H1 (cell line): Measurements from ENCODE around the gene PDZD8. TPM values are rescaled to one million over a fixed set of nuclear protein-coding genes. Genes with fewer than 3 reads are reported as not detected.

Experiments
- CTCF ChIA-PET: fragments of 300-600 bp; sonication (Branson Sonifier 250); formaldehyde crosslinking; loops from one replicate; lab custom pipeline; 2021; ENCODE audit not compliant: partially characterized antibody; lab: Charles Lee
- POLR2A ChIA-PET: fragments of 300-600 bp; sonication (Branson Sonifier 250); formaldehyde crosslinking; loops from one replicate; lab custom pipeline; 2021; ENCODE audit warnings: inconsistent platforms; ENCODE audit not compliant: partially characterized antibody; lab: Charles Lee
- DNase-seq, 2 experiments: peaks; one replicate each; pipeline versions ENCODE4 v3.0.0 to v3.0.0-alpha.2; 2010 to 2022; ENCODE audit warnings: low spot score in 2 of 2, low read depth in 1 of 2, mixed read lengths in 1 of 2
- FAIRE-seq: peaks from 2 replicates; lab custom pipeline; 2011; peaks lifted over from hg19 to GRCh38; lab: Jason Lieb, UNC
- H2AFZ ChIP-seq: 2 replicates; pipeline ENCODE4 v1.8.1; 2012; ENCODE audit warnings: low read length, inconsistent platforms
- H2AK5ac ChIP-seq: 2 replicates; pipeline ENCODE4 v1.6.1; 2013; ENCODE audit warnings: low read depth, low read length
- H2BK120ac ChIP-seq: replicated peaks from 2 replicates; pipeline ENCODE3; 2013; ENCODE audit warnings: low read depth, low read length, inconsistent platforms
- H2BK12ac ChIP-seq: 2 replicates; pipeline ENCODE4 v1.6.1; 2013; ENCODE audit warnings: low read depth, low read length
- H2BK15ac ChIP-seq: 2 replicates; pipeline ENCODE4 v1.6.1; 2013; ENCODE audit warnings: low read length
- H2BK20ac ChIP-seq: 2 replicates; pipeline ENCODE4 v1.6.1; 2013; ENCODE audit warnings: low read length
- H2BK5ac ChIP-seq: 2 replicates; pipeline ENCODE4 v1.6.1; 2013; ENCODE audit warnings: low read depth, low read length
- H3K14ac ChIP-seq: 2 replicates; pipeline ENCODE4 v1.6.1; 2013; ENCODE audit warnings: inconsistent platforms; ENCODE audit not compliant: insufficient read length
- H3K18ac ChIP-seq: 2 replicates; pipeline ENCODE4 v1.6.1; 2013; ENCODE audit warnings: low read length; ENCODE audit errors: extremely low read depth
- H3K23ac ChIP-seq: 2 replicates; pipeline ENCODE4 v1.6.1; 2013; ENCODE audit warnings: inconsistent platforms; ENCODE audit not compliant: insufficient read length
- H3K23me2 ChIP-seq: 2 replicates; pipeline ENCODE4 v1.6.1; 2013; ENCODE audit warnings: low read depth, low read length
- H3K27ac ChIP-seq: 2 replicates; pipeline ENCODE4 v1.6.1; 2011; ENCODE audit warnings: low read depth, low read length, inconsistent platforms
- H3K27me3 ChIP-seq, 4 experiments: replicated peaks in 1 of 4; 1 replicate in 1 of 4; 2 replicates in 3 of 4; pipeline versions ENCODE4 v1.6.1 to v1.8.1; 2011 to 2013; ENCODE audit warnings: low read length in 3 of 4, mild to moderate bottlenecking in 3 of 4, inconsistent platforms in 2 of 4, mixed read lengths in 2 of 4, moderate library complexity in 1 of 4; ENCODE audit not compliant: control insufficient read depth in 3 of 4, insufficient read depth in 3 of 4; ENCODE audit errors: extremely low read depth in 1 of 4
- H3K36me3 ChIP-seq, 4 experiments: 2 replicates each; pipeline versions ENCODE4 v1.6.1 to v1.8.1; 2011 to 2013; ENCODE audit warnings: mild to moderate bottlenecking in 4 of 4, low read length in 3 of 4, moderate library complexity in 2 of 4, control low read depth in 1 of 4, inconsistent platforms in 1 of 4; ENCODE audit not compliant: insufficient read depth in 4 of 4, control insufficient read depth in 2 of 4
- H3K4ac ChIP-seq: replicated peaks from 2 replicates; pipeline ENCODE3; 2013; ENCODE audit warnings: low read length, low read depth, mixed read lengths, inconsistent platforms; ENCODE audit not compliant: insufficient read length
- H3K4me1 ChIP-seq, 4 experiments: replicated peaks in 1 of 4; 1 replicate in 1 of 4; 2 replicates in 3 of 4; pipeline versions ENCODE4 v1.6.1 to v1.8.1; 2011 to 2013; ENCODE audit warnings: low read length in 3 of 4, inconsistent platforms in 2 of 4, mixed read lengths in 1 of 4; ENCODE audit not compliant: insufficient read depth in 4 of 4, control insufficient read depth in 3 of 4
- H3K4me2 ChIP-seq, 2 experiments: 2 replicates each; pipeline versions ENCODE4 v1.6.1 to v1.8.1; 2011 to 2013; ENCODE audit warnings: low read depth in 2 of 2, low read length in 2 of 2, control low read depth in 1 of 2, inconsistent platforms in 1 of 2, mild to moderate bottlenecking in 1 of 2; ENCODE audit not compliant: insufficient read depth in 1 of 2
- H3K4me3 ChIP-seq, 4 experiments: fragments of 200-600, 300-600 bp in 1 of 4; sonication (generic), shearing (Covaris generic), sonication (Bioruptor Twin) in 1 of 4; 2 replicates each; pipeline versions ENCODE4 v1.5.1 to v1.8.1; 2011 to 2016; ENCODE audit warnings: low read length in 4 of 4, low read depth in 3 of 4, control low read depth in 2 of 4, inconsistent platforms in 2 of 4, mild to moderate bottlenecking in 2 of 4, mixed read lengths in 1 of 4, moderate library complexity in 1 of 4; ENCODE audit not compliant: insufficient read depth in 2 of 4; ENCODE audit errors: extremely low read depth in 1 of 4
- H3K56ac ChIP-seq: replicated peaks from 2 replicates; pipeline ENCODE3; 2013; ENCODE audit warnings: low read depth, mild to moderate bottlenecking, mixed read lengths, low read length, inconsistent platforms; ENCODE audit not compliant: insufficient read length
- H3K79me1 ChIP-seq: 2 replicates; pipeline ENCODE4 v1.6.1; 2013; ENCODE audit warnings: low read depth, low read length, control low read depth
- H3K79me2 ChIP-seq, 2 experiments: 2 replicates each; pipeline versions ENCODE4 v1.6.1 to v1.8.1; 2012 to 2013; ENCODE audit warnings: low read length in 2 of 2, mild to moderate bottlenecking in 2 of 2, inconsistent platforms in 1 of 2; ENCODE audit not compliant: insufficient read depth in 2 of 2, control insufficient read depth in 1 of 2
- H3K9ac ChIP-seq, 4 experiments: replicated peaks in 1 of 4; 1 replicate in 1 of 4; 2 replicates in 3 of 4; pipeline versions ENCODE4 v1.6.1 to v1.8.1; 2011 to 2013; ENCODE audit warnings: low read depth in 3 of 4, low read length in 3 of 4, control low read depth in 2 of 4, mild to moderate bottlenecking in 2 of 4, moderate library complexity in 2 of 4, inconsistent platforms in 1 of 4; ENCODE audit errors: extremely low read depth in 1 of 4
- H3K9me3 ChIP-seq, 2 experiments: 2 replicates each; pipeline versions ENCODE4 v1.6.1 to v1.8.1; 2012 to 2013; ENCODE audit warnings: mild to moderate bottlenecking in 2 of 2, moderate library complexity in 2 of 2, control low read depth in 1 of 2, inconsistent platforms in 1 of 2, low read depth in 1 of 2, low read length in 1 of 2, mixed read lengths in 1 of 2; ENCODE audit not compliant: insufficient read depth in 2 of 2
- H4K20me1 ChIP-seq, 2 experiments: replicated peaks in 1 of 2; 2 replicates each; pipeline versions ENCODE3 to v1.8.1; 2011 to 2013; ENCODE audit warnings: inconsistent platforms in 2 of 2, low read length in 2 of 2, mild to moderate bottlenecking in 1 of 2; ENCODE audit not compliant: insufficient read depth in 2 of 2, control insufficient read depth in 1 of 2
- H4K5ac ChIP-seq: 2 replicates; pipeline ENCODE4 v1.6.1; 2013; ENCODE audit warnings: low read length, low read depth, mixed read lengths, inconsistent platforms; ENCODE audit not compliant: insufficient read length
- H4K8ac ChIP-seq: 2 replicates; pipeline ENCODE4 v1.8.0; 2013; ENCODE audit warnings: mild to moderate bottlenecking, moderate library complexity, low read length, inconsistent platforms; ENCODE audit not compliant: insufficient read depth; ENCODE audit errors: extremely low read depth
- H4K91ac ChIP-seq: replicated peaks from 2 replicates; pipeline ENCODE3; 2013; ENCODE audit warnings: low read length, mixed read lengths, inconsistent platforms; ENCODE audit not compliant: insufficient read length
- BRCA1 ChIP-seq: IDR thresholded peaks from 2 replicates; pipeline ENCODE4 v1.6.1; 2012; ENCODE audit warnings: low read depth, low read length, improper control_type of control experiment
- GTF2F1 ChIP-seq: IDR thresholded peaks from 2 replicates; pipeline ENCODE4 v1.6.1; 2012; ENCODE audit warnings: low read depth, low read length, improper control_type of control experiment, borderline replicate concordance
- JUN ChIP-seq: IDR thresholded peaks from 2 replicates; pipeline ENCODE4 v1.6.1; 2011; ENCODE audit warnings: low read depth, mild to moderate bottlenecking, improper control_type of control experiment, low read length
- RAD21 ChIP-seq, 2 experiments: IDR thresholded peaks in 1 of 2; conservative IDR thresholded peaks in 1 of 2; 2 replicates each; pipeline ENCODE4 v1.6.1; 2011; ENCODE audit warnings: low read depth in 2 of 2, low read length in 2 of 2, improper control_type of control experiment in 1 of 2, inconsistent platforms in 1 of 2, mild to moderate bottlenecking in 1 of 2, moderate library complexity in 1 of 2
- SP1 ChIP-seq: IDR thresholded peaks from 2 replicates; pipeline ENCODE4 v1.6.1; 2011; ENCODE audit warnings: low read depth, low read length
- WGBS, 2 experiments: shearing (Covaris generic) in 1 of 2; methylation state at CpG; one replicate each; pipeline versions ENCODE4 v1.1.6 to v1.1.7; 2013 to 2015; ENCODE audit warnings: low lambda C conversion rate in 2 of 2, mixed read lengths in 2 of 2, inconsistent platforms in 1 of 2, low coverage in 1 of 2, missing lambda C conversion rate in 1 of 2; ENCODE audit not compliant: insufficient replicate concordance in 2 of 2, insufficient coverage in 1 of 2, insufficient read length in 1 of 2; ENCODE audit errors: extremely low coverage in 1 of 2, missing lambda C conversion rate in 1 of 2; 5-methylcytosine and 5-hydroxymethylcytosine counted together
- polyA plus RNA-seq, 7 experiments: library from polyadenylated mRNA; depleted of rRNA in 3 of 7; stranded (reverse) in 5 of 7; unstranded in 2 of 7; fragments of >200 nt in 5 of 7; fragments of 200-250 nt in 2 of 7; gene quantifications; 1 replicate in 5 of 7; 2 replicates in 1 of 7; 4 replicates in 1 of 7; pipeline versions ENCODE4 v1.2.1 to v1.2.3, GENCODE V29; 2011 to 2013; ENCODE audit warnings: missing spikeins in 2 of 7, mixed read lengths in 2 of 7
- total RNA-seq: library from RNA; stranded (reverse); fragmentation: NEBNext Ultra II Directional; extraction: Animal tissue kit (Norgen Biotek cat#: 25700); gene quantifications from 2 replicates; pipeline ENCODE4 v1.2.1, GENCODE V29; 2021

The PDZD8 gene
- total and polyA plus RNA-seq, 2 of the 8 experiments (the other 6 are each of a cell fraction or from before 2014, with no cell fraction given), result 10.9 to 50.1 TPM

DNA sequence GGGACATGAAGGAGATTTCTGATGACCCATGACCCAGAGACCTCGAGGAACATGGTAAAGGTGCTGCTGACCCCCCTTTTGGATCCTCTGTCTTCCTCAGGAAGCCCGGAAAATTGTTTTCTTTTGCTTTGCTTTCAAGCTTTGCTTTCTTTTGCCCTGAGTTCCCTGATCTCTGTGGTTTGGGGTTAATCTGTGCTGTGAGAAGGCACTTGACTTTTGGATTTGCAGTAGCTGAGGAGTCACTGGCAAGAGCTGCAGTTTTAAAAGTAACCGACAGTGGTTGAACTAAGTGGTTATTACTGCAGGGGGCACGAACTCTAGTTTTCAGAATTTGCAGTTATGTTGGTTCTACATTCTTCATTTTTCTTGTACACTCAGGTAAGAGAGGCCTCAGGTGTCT is 53.0 kb downstream of the PDZD8 start:
- CTCF ChIA-PET, result interaction anchor here (0.6 to 2.8 kb wide), 7 partner anchors 18 to 147 kb away, joined by 3 to 14 read pairs (median 4); no protein-coding TSS in a partner anchor
- H3K56ac ChIP-seq, result no peak overlapping the region

More for the DNA sequence above, 53.0 kb downstream of the PDZD8 start:
- no peak overlapping the region for H4K91ac ChIP-seq
- H3K9me3 ChIP-seq, result no peaks in the 10 kb centered on the region
- peaks cover 0 to 32% of the 10 kb centered on the region in 2 experiments; a peak in 2 of 4 replicates for H3K79me2 ChIP-seq
- H3K4me3 ChIP-seq, result no peak overlapping the region
- no peak overlapping the region for H2AK5ac ChIP-seq
- TF ChIP-seq JUN (no peak), SP1 (no peak), RAD21 (IDR thresholded peaks at IDR 0.05 in 1 of 2, conservative IDR thresholded peaks at IDR 0.05 in 1 of 2; ENCODE audit: low read depth in 2 of 2, low read length in 2 of 2) (no peak), GTF2F1 (no peak), BRCA1 (no peak)
- H3K4ac ChIP-seq, result no peak overlapping the region
- POLR2A ChIA-PET, result no interaction called here
- H3K36me3 ChIP-seq, result no peaks in the 10 kb centered on the region; a peak in 1 of 8 replicates
- no peak overlapping the region for H3K27ac ChIP-seq
- FAIRE-seq, result no peak
- H2BK20ac ChIP-seq, result no peak overlapping the region
- H2BK120ac ChIP-seq, result no peak overlapping the region
- peaks cover 0 to 4% of the 10 kb centered on the region in 2 experiments for H4K20me1 ChIP-seq
- DNase-seq, result no peak
- peaks cover 0 to 18% (median 5%) of the 10 kb centered on the region in 4 experiments; a peak in 4 of 7 replicates for H3K4me1 ChIP-seq
- no peak overlapping the region for H4K8ac ChIP-seq
- no peak overlapping the region for H2BK12ac ChIP-seq
- H3K27me3 ChIP-seq, result no peaks in the 10 kb centered on the region
- no peak overlapping the region for H3K4me2 ChIP-seq
- no peak overlapping the region for H3K18ac ChIP-seq
- no peak overlapping the region for H3K23ac ChIP-seq
- no peaks in the 10 kb centered on the region; the same call in 1 of the 2 replicates for H3K79me1 ChIP-seq
- H3K9ac ChIP-seq, result no peak overlapping the region; a peak in 1 of 7 replicates
- no peaks in the 10 kb centered on the region for H3K23me2 ChIP-seq
- no peak overlapping the region for H4K5ac ChIP-seq
- H2BK15ac ChIP-seq, result no peak overlapping the region
- 86% methylated on average over 4 of the region's 4 CpGs; no CpG with 5 or more reads in 1 of the 2 experiments for WGBS, 2 experiments
- H3K14ac ChIP-seq, result no peak overlapping the region
- no peak overlapping the region for H2BK5ac ChIP-seq
- no peak overlapping the region for H2AFZ ChIP-seq
